ENCODE measurements around the gene ARID1B.

Gene ARID1B

GRCh38 chr6:157186785-157187181, 409.6 kb downstream of the ARID1B start:
- no peak for DNase-seq (ENCODE audit: low read depth)

- DNase-seq (ENCODE audit: low read depth) = no peak
Measured at GRCh38 chr6:157187182-157188083, 410.3 kb downstream of the ARID1B start.

GRCh38 chr6:157188213-157188612, 411.0 kb downstream of the ARID1B start:
- DNase-seq (ENCODE audit: low read depth) = no peak

GRCh38 chr6:157193443-157193996, 416.3 kb downstream of the ARID1B start:
- no peak for DNase-seq (ENCODE audit: low read depth)

- DNase-seq (ENCODE audit: low read depth) = no peak
Measured at GRCh38 chr6:157194110-157194509, 416.9 kb downstream of the ARID1B start.

GRCh38 chr6:157194643-157195042, 417.5 kb downstream of the ARID1B start:
- DNase-seq (ENCODE audit: low read depth) = no peak

GRCh38 chr6:157196391-157196790, 419.2 kb downstream of the ARID1B start:
- no peak for DNase-seq (ENCODE audit: low read depth)

- DNase-seq (ENCODE audit: low read depth) = no peak
Measured at GRCh38 chr6:157198425-157199279, 421.5 kb downstream of the ARID1B start.

GRCh38 chr6:157200117-157200516, 422.9 kb downstream of the ARID1B start:
- DNase-seq (ENCODE audit: low read depth) = no peak

- no peak for DNase-seq (ENCODE audit: low read depth)
Measured at GRCh38 chr6:157200611-157201010, 423.4 kb downstream of the ARID1B start.

- DNase-seq (ENCODE audit: low read depth) = no peak
Measured at GRCh38 chr6:157201083-157201482, 423.9 kb downstream of the ARID1B start.

- no peak for DNase-seq (ENCODE audit: low read depth)
Measured at GRCh38 chr6:157203312-157203744, 426.1 kb downstream of the ARID1B start.

- no peak for DNase-seq (ENCODE audit: low read depth)
Measured at GRCh38 chr6:157203764-157204163, 426.6 kb downstream of the ARID1B start.

- DNase-seq (ENCODE audit: low read depth) = no peak
Measured at GRCh38 chr6:157205473-157206358, 428.5 kb downstream of the ARID1B start.

- DNase-seq (ENCODE audit: low read depth) = no peak
Measured at GRCh38 chr6:157206359-157206815, 429.2 kb downstream of the ARID1B start.

- no peak for DNase-seq (ENCODE audit: low read depth)
Measured at GRCh38 chr6:157207521-157208076, 430.4 kb downstream of the ARID1B start.

- no peak for DNase-seq (ENCODE audit: low read depth)
Measured at GRCh38 chr6:157209865-157210530, 432.8 kb downstream of the ARID1B start.

GRCh38 chr6:157210954-157211353, 433.8 kb downstream of the ARID1B start:
- no peak for DNase-seq (ENCODE audit: low read depth)

- DNase-seq (ENCODE audit: low read depth) = no peak
Measured at GRCh38 chr6:157211603-157212455, 434.7 kb downstream of the ARID1B start.

- no peak for DNase-seq (ENCODE audit: low read depth)
Measured at GRCh38 chr6:157213426-157213825, 436.2 kb downstream of the ARID1B start.
